Tibial nerve (tissue), 4 donors: ENCODE measurements around the gene IAH1.

ENCODE experiments used
- CTCF ChIP-seq, 5 experiments: fragments of 200-600 bp in 3 of 5; fragments of 450-650 bp in 2 of 5; sonication (generic) in 3 of 5; IDR thresholded peaks; one replicate each; pipeline ENCODE4 v1.5.1; 2016 to 2019; ENCODE audit warnings: antibody characterized with exemption in 5 of 5, mild to moderate bottlenecking in 3 of 5, moderate library complexity in 2 of 5
- EP300 ChIP-seq, 2 donors: sonication (generic); formaldehyde crosslinking; IDR thresholded peaks; one replicate each; pipeline ENCODE4 v1.6.1; 2017; ENCODE audit warnings: antibody characterized with exemption in 2 of 2, mild to moderate bottlenecking in 1 of 2
- POLR2A ChIP-seq, 2 donors: fragments of 450-650 bp; IDR thresholded peaks; one replicate each; pipeline ENCODE4 v1.6.1; 2017; ENCODE audit warnings: antibody characterized with exemption in 2 of 2, mild to moderate bottlenecking in 2 of 2, moderate library complexity in 2 of 2

- TF ChIP-seq CTCF (IDR thresholded peaks at IDR 0.05) (no peak), EP300 (IDR thresholded peaks at IDR 0.05) (no peak), POLR2A (IDR thresholded peaks at IDR 0.05) (no peak)
Observed at GRCh38 chr2:9430316-9431293, 43.7 kb upstream of the IAH1 start.
